ENCODE data around the gene HAVCR2.
"Not testable (repeated sequence)": the region's sequence is repeated elsewhere in the genome, so short reads cannot be mapped to it uniquely, and the experiment has no call there.

HAVCR2 gene

DNA sequence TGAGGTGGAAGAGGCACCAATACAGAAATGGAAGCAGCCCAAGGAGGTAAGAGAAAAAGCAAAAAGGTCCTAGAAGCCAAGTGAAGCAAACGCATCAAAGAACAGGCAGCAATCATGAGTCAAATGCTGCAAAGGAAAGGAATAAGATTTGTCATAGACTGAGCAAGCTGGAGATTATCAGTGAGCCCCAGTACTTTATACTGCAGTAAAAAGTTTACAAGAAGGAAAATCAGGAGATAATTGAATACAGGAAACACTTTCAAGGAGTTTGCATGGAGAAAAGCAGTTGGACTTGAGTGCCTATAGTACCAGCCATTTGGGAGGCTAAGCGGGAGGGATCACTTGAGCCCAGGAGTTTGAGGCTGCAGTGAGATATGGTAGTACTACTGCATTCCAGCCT is 42.8 kb downstream of the HAVCR2 start:
- no peak for DNase-seq (ENCODE audit: extremely low spot score)
- ChIA-PET CTCF (interaction anchor here (1.4 kb wide), 1 partner anchor 17 kb away, joined by 3 read pairs; no protein-coding TSS in a partner anchor), POLR2A (no interaction called here)
- TF ChIP-seq, protein P1, sequence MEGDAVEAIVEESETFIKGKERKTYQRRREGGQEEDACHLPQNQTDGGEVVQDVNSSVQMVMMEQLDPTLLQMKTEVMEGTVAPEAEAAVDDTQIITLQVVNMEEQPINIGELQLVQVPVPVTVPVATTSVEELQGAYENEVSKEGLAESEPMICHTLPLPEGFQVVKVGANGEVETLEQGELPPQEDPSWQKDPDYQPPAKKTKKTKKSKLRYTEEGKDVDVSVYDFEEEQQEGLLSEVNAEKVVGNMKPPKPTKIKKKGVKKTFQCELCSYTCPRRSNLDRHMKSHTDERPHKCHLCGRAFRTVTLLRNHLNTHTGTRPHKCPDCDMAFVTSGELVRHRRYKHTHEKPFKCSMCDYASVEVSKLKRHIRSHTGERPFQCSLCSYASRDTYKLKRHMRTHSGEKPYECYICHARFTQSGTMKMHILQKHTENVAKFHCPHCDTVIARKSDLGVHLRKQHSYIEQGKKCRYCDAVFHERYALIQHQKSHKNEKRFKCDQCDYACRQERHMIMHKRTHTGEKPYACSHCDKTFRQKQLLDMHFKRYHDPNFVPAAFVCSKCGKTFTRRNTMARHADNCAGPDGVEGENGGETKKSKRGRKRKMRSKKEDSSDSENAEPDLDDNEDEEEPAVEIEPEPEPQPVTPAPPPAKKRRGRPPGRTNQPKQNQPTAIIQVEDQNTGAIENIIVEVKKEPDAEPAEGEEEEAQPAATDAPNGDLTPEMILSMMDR (IDR thresholded peaks at IDR 0.05; ENCODE audit: control extremely low read depth, extremely low read depth, low read depth, missing control alignments) = no peak

DNA sequence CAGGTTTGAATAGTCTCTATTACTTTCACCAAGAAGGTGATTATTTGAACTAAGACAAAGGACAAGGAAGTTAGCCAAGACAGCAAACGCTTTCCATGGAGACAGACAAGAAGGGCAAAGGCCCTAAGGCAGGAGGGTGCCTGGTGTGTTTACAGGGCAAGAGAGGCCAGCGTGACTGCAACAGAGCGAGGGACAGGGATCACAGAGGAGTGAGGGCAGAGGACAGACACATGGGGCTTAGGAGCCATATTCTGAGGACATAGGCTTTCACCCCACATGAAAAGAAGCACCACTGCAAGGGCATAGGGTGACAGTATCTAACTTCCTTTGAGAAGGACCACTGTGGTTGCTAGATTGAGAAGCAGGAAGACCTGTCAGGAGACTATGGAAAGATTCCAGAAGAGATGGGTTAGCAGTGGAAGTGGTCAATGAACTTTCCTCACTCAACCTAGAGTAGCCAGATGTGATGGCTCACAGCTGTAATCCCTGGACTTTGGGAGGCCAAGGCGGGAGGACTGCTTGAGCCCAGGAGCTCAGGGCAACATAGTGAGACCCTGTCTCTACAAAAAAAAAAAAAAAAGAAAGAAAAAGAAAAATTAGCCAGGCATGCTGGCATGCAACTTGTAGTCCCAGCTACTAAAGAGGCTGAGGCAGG is 44.9 kb downstream of the HAVCR2 start:
- ChIA-PET POLR2A (no interaction called here), CTCF (no interaction called here)
- DNase-seq (ENCODE audit: extremely low spot score) = no peak
- TF ChIP-seq, protein P1 (IDR thresholded peaks at IDR 0.05; ENCODE audit: control extremely low read depth, extremely low read depth, low read depth, missing control alignments) = no peak

DNA sequence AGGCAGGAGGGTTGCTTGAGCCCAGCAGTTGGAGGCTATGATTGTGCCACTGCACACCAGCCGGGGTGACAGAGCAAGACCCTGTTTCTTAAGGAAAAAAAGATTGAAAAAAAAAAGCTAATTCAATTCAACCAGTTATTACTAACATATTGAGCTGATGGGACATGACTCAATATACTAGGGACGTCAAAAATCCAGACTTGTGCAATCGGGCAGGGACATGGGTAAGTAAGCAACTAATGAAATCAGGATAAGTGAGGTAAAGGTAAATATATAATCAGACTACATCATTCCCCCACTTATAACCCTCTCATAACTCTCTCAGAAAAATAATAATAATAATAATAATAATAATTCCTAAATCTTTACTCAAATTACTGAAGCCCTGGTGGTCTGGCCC is 49.0 kb downstream of the HAVCR2 start:
- DNase-seq (ENCODE audit: extremely low spot score) = no peak
- TF ChIP-seq, protein P1 (IDR thresholded peaks at IDR 0.05; ENCODE audit: control extremely low read depth, extremely low read depth, low read depth, missing control alignments) = no peak
- POLR2A ChIA-PET = no interaction called here
- CTCF ChIA-PET = interaction anchor here (1.3 kb wide), 1 partner anchor 72 kb away, joined by 4 read pairs; no protein-coding TSS in a partner anchor

DNA sequence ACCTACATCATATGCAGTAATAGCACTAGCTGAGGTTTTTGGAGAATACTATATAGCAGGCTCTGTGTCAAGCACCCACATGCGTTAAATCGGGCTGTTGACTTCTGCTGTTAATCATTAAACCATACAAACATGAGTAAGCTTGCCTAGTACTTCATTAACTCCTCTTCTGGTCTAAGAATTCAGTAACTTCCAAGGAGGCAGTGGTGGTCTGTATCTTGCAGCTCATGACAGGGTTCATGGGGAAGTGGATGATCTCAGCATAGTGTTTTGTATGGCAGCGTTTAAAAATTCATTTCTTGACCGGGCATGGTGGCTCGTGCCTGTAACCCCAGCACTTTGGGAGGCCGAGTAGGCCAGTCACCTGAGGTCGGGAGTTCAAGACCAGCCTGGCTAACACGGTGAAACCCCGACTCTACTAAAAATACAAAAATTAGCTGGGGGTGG is 49.7 kb downstream of the HAVCR2 start, which contains the start of gene HAVCR1:
HAVCR1 (minus strand) TSS at position 24 of the 447 bp plus-strand sequence. CDS start 1,173 bp downstream, outside the sequence.
- no peak for DNase-seq (ENCODE audit: extremely low spot score)
- ChIA-PET POLR2A (no interaction called here), CTCF (interaction anchor here (1.3 kb wide), 1 partner anchor 73 kb away, joined by 4 read pairs; no protein-coding TSS in a partner anchor)
- TF ChIP-seq, protein P1 (IDR thresholded peaks at IDR 0.05; ENCODE audit: control extremely low read depth, extremely low read depth, low read depth, missing control alignments) = no peak

DNA sequence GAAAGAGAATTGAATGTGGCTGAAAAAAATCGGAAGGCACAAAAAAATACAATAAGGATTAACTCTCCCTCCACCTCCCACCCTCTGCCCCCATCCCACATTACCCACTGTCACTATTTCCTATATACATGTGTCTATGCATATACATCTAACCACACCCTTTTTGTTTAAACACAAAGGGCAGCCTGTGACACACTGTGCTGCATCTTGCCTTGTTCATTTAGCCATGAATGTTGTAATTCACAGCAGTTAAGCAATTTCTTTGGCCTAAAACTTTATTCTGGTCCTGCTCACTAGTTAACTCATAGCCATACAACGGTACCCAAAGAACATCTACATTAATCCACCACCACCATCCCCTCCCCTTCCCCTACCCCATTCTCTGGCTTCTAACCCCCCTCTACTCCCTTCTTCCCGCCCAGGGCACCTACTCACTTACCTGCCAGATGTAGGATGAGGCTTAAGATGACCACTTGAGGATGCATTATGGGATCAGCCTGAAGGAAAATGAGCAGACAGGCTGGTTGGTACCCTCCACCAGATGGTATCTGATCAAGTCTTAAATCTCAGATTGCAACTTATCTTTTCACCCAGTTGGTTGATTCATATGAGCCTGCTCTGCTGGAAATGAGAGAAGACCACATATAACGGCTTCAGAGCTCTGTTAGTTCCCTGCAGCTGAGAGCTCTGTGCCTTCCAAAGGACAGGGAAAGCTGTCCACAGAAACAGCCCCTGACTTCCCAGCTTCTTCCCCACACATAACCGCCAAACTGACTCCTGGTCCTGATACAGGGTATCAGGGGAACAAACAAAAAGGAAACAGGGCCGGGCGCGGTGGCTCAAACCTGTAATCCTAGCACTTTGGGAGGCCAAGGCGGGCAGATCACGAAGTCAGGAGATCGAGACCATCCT is 51.1 kb downstream of the HAVCR2 start:
- ChIA-PET POLR2A (no interaction called here), CTCF (no interaction called here)
- no peak for DNase-seq (ENCODE audit: extremely low spot score)
- TF ChIP-seq, protein P1 (IDR thresholded peaks at IDR 0.05; ENCODE audit: control extremely low read depth, extremely low read depth, low read depth, missing control alignments) = no peak

DNA sequence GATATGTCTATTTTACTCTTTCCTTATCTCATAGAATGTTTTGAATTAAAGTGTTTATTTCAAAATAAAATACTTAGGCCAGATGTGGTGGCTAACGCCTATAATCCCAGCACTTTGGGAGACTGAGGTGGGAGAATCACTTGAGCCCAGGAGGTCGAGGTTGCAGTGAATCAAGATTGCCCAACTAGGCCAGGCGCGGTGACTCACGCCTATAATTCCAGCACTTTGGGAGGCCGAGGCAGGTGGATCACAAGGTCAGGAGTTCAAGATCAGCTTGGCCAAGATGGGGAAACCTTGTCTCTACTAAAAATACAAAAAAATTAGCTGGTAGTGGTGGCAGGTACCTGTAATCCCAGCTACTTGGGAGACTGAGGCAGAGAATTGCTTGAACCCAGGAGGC is 52.0 kb downstream of the HAVCR2 start:
- DNase-seq (ENCODE audit: extremely low spot score); POLR2A ChIA-PET; CTCF ChIA-PET: not testable (repeated sequence)
